ENCODE results near the gene P2RX3. TPM values are rescaled to one million over a fixed set of nuclear protein-coding genes. Genes with fewer than 3 reads are reported as not detected.

P2RX3 gene
- total and polyA plus RNA-seq, 2 of the 8 experiments (the other 6 are each of a cell fraction or from before 2014, with no cell fraction given), result 0.45 to 0.47 TPM

- Histone ChIP-seq H3K4me1 (replicated peaks in 1 of 4; ENCODE audit: control insufficient read depth in 3 of 4, insufficient read depth in 4 of 4, low read length in 3 of 4) (peaks cover 5 to 12% (median 8%) of the 10 kb centered on the region in 4 experiments), H3K4me3 (ENCODE audit: extremely low read depth in 1 of 4, insufficient read depth in 2 of 4, low read depth in 3 of 4, low read length in 4 of 4) (no peak overlapping the region), H3K9me3 (ENCODE audit: insufficient read depth in 2 of 2, low read depth in 1 of 2, low read length in 1 of 2) (no peaks in the 10 kb centered on the region), H4K8ac (ENCODE audit: extremely low read depth, insufficient read depth, low read length) (no peak overlapping the region), H3K56ac (replicated peaks; ENCODE audit: insufficient read length, low read depth, low read length) (no peak overlapping the region), H3K18ac (ENCODE audit: extremely low read depth, low read length) (no peak overlapping the region), H3K14ac (ENCODE audit: insufficient read length) (no peak overlapping the region), H2BK12ac (ENCODE audit: low read depth, low read length) (no peak overlapping the region), H4K5ac (ENCODE audit: insufficient read length, low read depth, low read length) (no peak overlapping the region), H4K20me1 (replicated peaks in 1 of 2; ENCODE audit: control insufficient read depth in 1 of 2, insufficient read depth in 2 of 2, low read length in 2 of 2) (no peaks in the 10 kb centered on the region), H2AK5ac (ENCODE audit: low read depth, low read length) (no peak overlapping the region), H3K79me1 (ENCODE audit: low read depth, low read length) (no peaks in the 10 kb centered on the region), H3K23me2 (ENCODE audit: low read depth, low read length) (no peaks in the 10 kb centered on the region), H3K27me3 (replicated peaks in 1 of 4; ENCODE audit: control insufficient read depth in 3 of 4, extremely low read depth in 1 of 4, insufficient read depth in 3 of 4, low read length in 3 of 4) (no peaks in the 10 kb centered on the region; a peak in 2 of 7 replicates), H2BK15ac (ENCODE audit: low read length) (no peak overlapping the region), H3K9ac (replicated peaks in 1 of 4; ENCODE audit: extremely low read depth in 1 of 4, low read depth in 3 of 4, low read length in 3 of 4) (no peak overlapping the region), H2AFZ (ENCODE audit: low read length) (no peak overlapping the region), H3K27ac (ENCODE audit: low read depth, low read length) (no peak overlapping the region), H2BK5ac (ENCODE audit: low read depth, low read length) (no peak overlapping the region), H2BK20ac (ENCODE audit: low read length) (no peak overlapping the region), H3K79me2 (ENCODE audit: control insufficient read depth in 1 of 2, insufficient read depth in 2 of 2, low read length in 2 of 2) (no peaks in the 10 kb centered on the region), H4K91ac (replicated peaks; ENCODE audit: insufficient read length, low read length) (no peak overlapping the region), H3K4ac (replicated peaks; ENCODE audit: insufficient read length, low read depth, low read length) (no peak overlapping the region), H3K4me2 (ENCODE audit: insufficient read depth in 1 of 2, low read depth in 2 of 2, low read length in 2 of 2) (no peak overlapping the region), H2BK120ac (replicated peaks; ENCODE audit: low read depth, low read length) (no peak overlapping the region), H3K36me3 (ENCODE audit: control insufficient read depth in 2 of 4, insufficient read depth in 4 of 4, low read length in 3 of 4) (no peaks in the 10 kb centered on the region), H3K23ac (ENCODE audit: insufficient read length) (no peak overlapping the region)
- CTCF ChIA-PET (ENCODE audit: partially characterized antibody), result interaction anchor here (0.6 to 2.0 kb wide), 3 partner anchors 11 to 90 kb away, joined by 3 to 4 read pairs (median 4); partner anchors contain the start of genes PRG3 and RTN4RL2
- DNase-seq (ENCODE audit: low read depth in 1 of 2, low spot score in 2 of 2), result no peak
- TF ChIP-seq MAFK (IDR thresholded peaks at IDR 0.05; ENCODE audit: low read depth, low read length) (no peak), BCL11A (IDR thresholded peaks at IDR 0.05; ENCODE audit: low read depth in 2 of 2, low read length in 2 of 2) (no peak), E2F6 (IDR thresholded peaks at IDR 0.05) (no peak), SP1 (IDR thresholded peaks at IDR 0.05; ENCODE audit: low read depth, low read length) (no peak), POU5F1 (IDR thresholded peaks at IDR 0.05; ENCODE audit: low read depth, low read length) (no peak), CHD1 (IDR thresholded peaks at IDR 0.05; ENCODE audit: low read depth, low read length) (no peak)
- POLR2A ChIA-PET (ENCODE audit: partially characterized antibody), result interaction anchor here (0.6 to 1.7 kb wide), 2 partner anchors 9 to 11 kb away, joined by 3 to 4 read pairs; no protein-coding TSS in a partner anchor
- FAIRE-seq, result no peak
- 92% methylated on average over 7 of the region's 7 CpGs; no CpG with 5 or more reads in 1 of the 2 experiments for WGBS, 2 experiments (ENCODE audit: extremely low coverage in 1 of 2, insufficient coverage in 1 of 2, insufficient read length in 1 of 2, insufficient replicate concordance in 2 of 2, low coverage in 1 of 2, low lambda C conversion rate in 2 of 2, missing lambda C conversion rate in 1 of 2)
Observed at GRCh38 chr11:57370251-57370650, 32.1 kb downstream of the P2RX3 start.

Measured in H1 (cell line).